Skeletal muscle satellite cell (primary cell): ENCODE data around the gene RAPGEF5. TPM values are rescaled to one million over a fixed set of nuclear protein-coding genes. Genes with fewer than 3 reads are reported as not detected.
"Not testable (repeated sequence)": the region's sequence is repeated elsewhere in the genome, so short reads cannot be mapped to it uniquely, and the experiment has no call there.

Experiments
- H3K27me3 ChIP-seq: 2 replicates; pipeline ENCODE4 v1.7.0; 2013; ENCODE audit warnings: low read length; ENCODE audit not compliant: control insufficient read depth, insufficient read depth
- H3K36me3 ChIP-seq: 2 replicates; pipeline ENCODE4 v1.7.0; 2013; ENCODE audit warnings: mild to moderate bottlenecking, control low read depth, low read length; ENCODE audit not compliant: insufficient read depth
- H3K4me1 ChIP-seq: 2 replicates; pipeline ENCODE4 v1.7.0; 2013; ENCODE audit warnings: low read length; ENCODE audit not compliant: control insufficient read depth, insufficient read depth
- H3K4me2 ChIP-seq: 2 replicates; pipeline ENCODE4 v1.7.0; 2013; ENCODE audit warnings: mild to moderate bottlenecking, low read length
- H3K4me3 ChIP-seq: 2 replicates; pipeline ENCODE4 v1.7.0; 2013; ENCODE audit warnings: low read length
- H3K9ac ChIP-seq: 2 replicates; pipeline ENCODE4 v1.7.0; 2013; ENCODE audit warnings: mild to moderate bottlenecking, low read depth, low read length, moderate library complexity
- H3K9me3 ChIP-seq: replicated peaks from 2 replicates; pipeline ENCODE4 v1.7.0; 2013; ENCODE audit warnings: mild to moderate bottlenecking, control low read depth, low read length
- small RNA-seq: library from RNA; depleted of rRNA; stranded (forward); fragments of <200 nt; gene quantifications from one replicate; pipeline ENCODE3, GENCODE V24; 2012

Gene RAPGEF5

GRCh38 chr7:22082886-22083703 is 273.9 kb downstream of the RAPGEF5 start:
- Histone ChIP-seq H3K4me2 (peak overlapping the region; percentile 96), H3K9me3 (no peaks in the 10 kb centered on the region), H3K36me3 (no peaks in the 10 kb centered on the region), H3K4me3 (peak overlapping the region; percentile 89), H3K4me1 (peaks cover 5% of the 10 kb centered on the region), H3K9ac (peak overlapping the region; percentile 82), H3K27me3 (peaks cover 10% of the 10 kb centered on the region)

DNA sequence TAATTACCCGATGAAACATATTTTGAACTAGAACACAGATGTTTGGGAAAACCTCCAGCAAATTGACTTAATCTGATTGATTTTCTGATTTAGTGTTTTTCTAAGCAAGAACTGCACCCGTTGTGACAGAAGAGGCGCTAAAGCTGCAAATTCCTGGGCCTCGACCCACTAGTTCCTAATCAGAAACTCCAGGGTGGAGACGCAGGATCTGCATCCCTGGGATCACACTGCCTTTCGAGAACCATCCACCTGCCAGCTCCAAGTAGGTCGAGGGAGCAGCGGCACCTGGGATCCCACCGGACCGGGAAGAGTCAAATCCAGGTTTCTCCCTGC is 274.4 kb downstream of the RAPGEF5 start:
- H3K9me3 ChIP-seq = no peaks in the 10 kb centered on the region
- peak overlapping the region; percentile 96 for H3K4me2 ChIP-seq
- H3K4me1 ChIP-seq = peaks cover 5% of the 10 kb centered on the region
- peak overlapping the region; percentile 82 for H3K9ac ChIP-seq
- H3K4me3 ChIP-seq = peak overlapping the region; percentile 89
- H3K36me3 ChIP-seq = no peaks in the 10 kb centered on the region
- peaks cover 16% of the 10 kb centered on the region for H3K27me3 ChIP-seq

- H3K36me3 ChIP-seq, H3K4me1 ChIP-seq, H3K4me2 ChIP-seq, H3K4me3 ChIP-seq, H3K9ac ChIP-seq, H3K9me3 ChIP-seq: not testable (repeated sequence)
- H3K27me3 ChIP-seq = peaks cover 20% of the 10 kb centered on the region
Measured at GRCh38 chr7:22080219-22080618, 276.7 kb downstream of the RAPGEF5 start.

DNA sequence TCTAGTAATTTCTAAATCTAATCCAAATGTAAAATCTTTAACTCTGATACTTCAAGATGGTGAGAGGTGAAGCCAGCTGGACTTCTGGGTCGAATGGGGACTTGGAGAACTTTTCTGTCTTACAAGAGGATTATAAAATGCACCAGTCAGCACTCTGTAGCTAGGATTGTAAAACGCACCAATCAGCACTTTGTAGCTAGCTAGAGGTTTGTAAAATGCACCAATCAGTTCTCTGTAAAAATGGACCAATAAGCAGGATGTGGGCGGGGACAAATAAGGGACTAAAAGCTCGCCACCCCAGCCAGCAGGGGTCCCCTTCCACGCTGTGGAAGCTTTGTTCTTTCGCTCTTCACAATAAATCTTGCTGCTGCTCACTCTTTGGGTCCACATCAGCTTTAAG is 278.1 kb downstream of the RAPGEF5 start:
- H3K4me3 ChIP-seq, H3K4me2 ChIP-seq, H3K9ac ChIP-seq, H3K9me3 ChIP-seq, H3K4me1 ChIP-seq, H3K36me3 ChIP-seq: not testable (repeated sequence)
- peaks cover 33% of the 10 kb centered on the region for H3K27me3 ChIP-seq

DNA sequence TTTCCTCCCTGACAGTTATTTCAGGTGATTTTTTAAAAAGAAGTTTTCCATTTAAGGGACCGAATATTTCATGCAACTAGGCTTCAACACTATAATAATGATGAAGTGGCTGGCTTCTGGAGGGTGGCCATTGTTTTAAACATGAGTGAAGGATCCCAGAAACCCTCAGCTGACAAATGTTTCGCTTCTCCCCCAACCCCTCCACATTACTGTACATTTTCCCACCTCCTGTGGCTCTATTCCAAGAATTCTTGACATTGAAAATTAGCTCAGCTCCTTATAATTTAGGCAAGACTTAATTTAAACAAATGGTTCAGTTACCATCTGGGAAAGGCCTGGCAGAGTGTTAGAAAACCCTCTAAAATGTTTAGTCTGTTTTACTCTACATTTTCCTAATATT is 281.4 kb downstream of the RAPGEF5 start:
- H3K9ac ChIP-seq = no peak overlapping the region
- H3K27me3 ChIP-seq = peaks cover 34% of the 10 kb centered on the region
- H3K36me3 ChIP-seq = no peaks in the 10 kb centered on the region
- H3K4me3 ChIP-seq = no peak overlapping the region
- H3K9me3 ChIP-seq = no peaks in the 10 kb centered on the region
- no peaks in the 10 kb centered on the region for H3K4me1 ChIP-seq
- no peak overlapping the region for H3K4me2 ChIP-seq

- H3K27me3 ChIP-seq = peaks cover 34% of the 10 kb centered on the region
- no peak overlapping the region for H3K9ac ChIP-seq
- no peaks in the 10 kb centered on the region for H3K4me1 ChIP-seq
- no peaks in the 10 kb centered on the region for H3K36me3 ChIP-seq
- no peak overlapping the region for H3K4me2 ChIP-seq
- no peaks in the 10 kb centered on the region for H3K9me3 ChIP-seq
- H3K4me3 ChIP-seq = no peak overlapping the region
Measured at GRCh38 chr7:22074897-22075296, 282.1 kb downstream of the RAPGEF5 start.

Small RNAs within 50 kb of the gene (small RNA-seq; reads per million reads assigned to genes)
- gene RNA5SP227 = not detected
